Measurements from ENCODE around the gene CFAP74.
"Not testable (repeated sequence)": the region's sequence is repeated elsewhere in the genome, so short reads cannot be mapped to it uniquely, and the experiment has no call there.

Gene CFAP74

GRCh38 chr1:1950940-1951339, 52.6 kb downstream of the CFAP74 start:
- DNase-seq (ENCODE audit: low read depth): no peak

- DNase-seq (ENCODE audit: low read depth): no peak
Observed at GRCh38 chr1:1948783-1949182, 54.8 kb downstream of the CFAP74 start.

- DNase-seq (ENCODE audit: low read depth): no peak
Observed at GRCh38 chr1:1947493-1947892, 56.1 kb downstream of the CFAP74 start.

- no peak for DNase-seq (ENCODE audit: low read depth)
Observed at GRCh38 chr1:1946540-1946939, 57.0 kb downstream of the CFAP74 start.

GRCh38 chr1:1945782-1946393, 57.7 kb downstream of the CFAP74 start:
- DNase-seq (ENCODE audit: low read depth): no peak

GRCh38 chr1:1943834-1944570, 59.6 kb downstream of the CFAP74 start:
- DNase-seq (ENCODE audit: low read depth): peak; percentile 39

GRCh38 chr1:1942753-1943656, 60.6 kb downstream of the CFAP74 start:
- DNase-seq (ENCODE audit: low read depth): no peak

GRCh38 chr1:1941868-1942752, 61.5 kb downstream of the CFAP74 start:
- no peak for DNase-seq (ENCODE audit: low read depth)

- DNase-seq (ENCODE audit: low read depth): no peak
Observed at GRCh38 chr1:1941211-1941841, 62.3 kb downstream of the CFAP74 start.

GRCh38 chr1:1940123-1940425, 63.5 kb downstream of the CFAP74 start:
- DNase-seq (ENCODE audit: low read depth): no peak

GRCh38 chr1:1939296-1940122, 64.1 kb downstream of the CFAP74 start:
- no peak for DNase-seq (ENCODE audit: low read depth)

GRCh38 chr1:1938613-1939295, 64.8 kb downstream of the CFAP74 start:
- DNase-seq (ENCODE audit: low read depth): no peak

GRCh38 chr1:1938276-1938573, 65.4 kb downstream of the CFAP74 start:
- DNase-seq (ENCODE audit: low read depth): no peak

GRCh38 chr1:1937549-1938275, 65.9 kb downstream of the CFAP74 start:
- no peak for DNase-seq (ENCODE audit: low read depth)

- DNase-seq (ENCODE audit: low read depth): no peak
Observed at GRCh38 chr1:1937061-1937460, 66.5 kb downstream of the CFAP74 start.

GRCh38 chr1:1934848-1935247, 68.7 kb downstream of the CFAP74 start:
- DNase-seq (ENCODE audit: low read depth): not testable (repeated sequence)

- no peak for DNase-seq (ENCODE audit: low read depth)
Observed at GRCh38 chr1:1929639-1930545, 73.7 kb downstream of the CFAP74 start.

- DNase-seq (ENCODE audit: low read depth): no peak
Observed at GRCh38 chr1:1929102-1929638, 74.4 kb downstream of the CFAP74 start.
